ENCODE measurements around the gene CNOT9. TPM values are rescaled to one million over a fixed set of nuclear protein-coding genes. Genes with fewer than 3 reads are reported as not detected.

Gene CNOT9
- total RNA-seq, 2 donors from 2014 or later: 92.9 to 147 TPM

DNA sequence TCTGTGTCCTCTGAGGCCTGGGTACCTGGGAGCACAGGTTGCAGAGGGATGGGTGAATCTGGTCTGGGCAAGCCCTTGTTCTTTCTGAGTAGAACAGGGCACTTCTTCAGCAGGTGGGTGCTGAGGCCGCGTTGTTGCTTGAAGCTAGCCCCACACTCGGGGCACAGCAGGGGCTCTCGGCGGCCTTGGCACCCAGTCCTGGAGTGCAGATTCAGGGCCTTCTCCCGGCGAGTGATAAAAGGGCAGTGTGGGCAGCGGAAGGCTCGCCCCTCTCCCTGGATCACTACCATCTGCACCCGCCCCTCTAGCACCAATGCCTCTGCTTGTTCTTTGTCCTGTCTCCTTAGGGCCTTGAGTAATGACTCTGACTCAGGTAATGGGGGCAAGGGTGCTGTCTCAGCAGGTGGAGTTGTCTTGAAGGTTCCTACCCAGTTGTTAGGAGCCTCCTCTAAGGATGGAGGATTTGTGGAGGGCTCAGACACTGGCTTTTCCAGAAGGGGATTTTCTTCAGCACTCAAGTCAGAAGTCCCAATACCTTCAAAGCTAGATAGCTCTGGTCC lies 75.2 kb downstream of the CNOT9 start:
- Mint-ChIP-seq H3K36me3 (peaks cover 7% of the 10 kb centered on the region), H3K27me3 (no peaks in the 10 kb centered on the region), H3K4me1 (ENCODE audit: low read depth in 2 of 2) (peaks cover 0 to 4% of the 10 kb centered on the region in 2 donors), H3K9me3 (no peaks in the 10 kb centered on the region), H3K4me3 (no peak overlapping the region), H3K27ac (no peak overlapping the region)
- no peak for ATAC-seq
- no peak for DNase-seq (ENCODE audit: low spot score)

DNA sequence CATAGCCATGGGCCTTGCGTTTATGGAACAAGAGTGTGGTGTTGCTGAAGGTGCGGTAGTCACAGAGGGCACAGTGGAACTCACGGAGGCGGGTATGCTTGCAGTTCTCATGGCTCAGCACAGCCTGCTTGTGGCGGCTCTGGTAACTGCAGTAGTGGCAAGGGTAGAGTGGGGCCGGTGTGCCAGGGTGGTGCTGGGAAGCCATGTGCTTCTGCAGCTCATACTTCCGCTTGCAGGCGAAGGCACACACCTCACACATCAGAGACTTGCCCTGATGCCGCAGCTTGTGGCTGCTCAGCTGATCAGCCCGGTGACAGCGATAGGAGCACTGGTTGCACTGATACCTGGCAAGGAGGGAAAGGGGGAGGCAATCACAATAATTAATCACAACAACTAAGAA lies 76.1 kb downstream of the CNOT9 start:
- DNase-seq (ENCODE audit: low spot score): no peak
- no peaks in the 10 kb centered on the region for H3K27me3 Mint-ChIP-seq
- no peak for ATAC-seq
- peaks cover 7% of the 10 kb centered on the region for H3K36me3 Mint-ChIP-seq
- no peaks in the 10 kb centered on the region for H3K9me3 Mint-ChIP-seq
- H3K27ac Mint-ChIP-seq: no peak overlapping the region
- peaks cover 0 to 4% of the 10 kb centered on the region in 2 donors for H3K4me1 Mint-ChIP-seq (ENCODE audit: low read depth in 2 of 2)
- no peak overlapping the region for H3K4me3 Mint-ChIP-seq

DNA sequence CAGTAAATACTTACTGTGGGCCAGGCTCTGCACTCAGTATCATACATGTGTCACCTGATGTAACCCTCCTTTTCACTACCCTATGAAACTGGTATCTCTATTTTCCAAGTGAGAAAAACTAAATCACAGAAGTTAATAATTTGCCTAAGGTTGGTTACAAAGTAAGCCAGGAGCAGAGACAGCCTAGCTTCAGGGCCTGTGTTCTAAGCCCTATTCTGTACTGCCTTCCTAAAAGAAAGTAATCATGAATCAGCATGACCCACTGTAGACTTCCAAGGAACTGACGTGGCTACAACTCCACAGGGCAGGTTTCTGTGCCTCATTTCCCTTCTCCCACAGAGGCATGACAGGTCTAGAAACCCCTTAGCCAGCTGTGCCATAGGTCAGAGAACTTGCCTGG lies 76.5 kb downstream of the CNOT9 start:
- Mint-ChIP-seq H3K4me1 (ENCODE audit: low read depth in 2 of 2) (peaks cover 0 to 4% of the 10 kb centered on the region in 2 donors), H3K9me3 (no peaks in the 10 kb centered on the region), H3K4me3 (no peak overlapping the region), H3K27ac (no peak overlapping the region), H3K27me3 (no peaks in the 10 kb centered on the region), H3K36me3 (peaks cover 7% of the 10 kb centered on the region)
- no peak for ATAC-seq
- DNase-seq (ENCODE audit: low spot score): no peak

Other genes with a start within 250 kb of the CNOT9 start
- not detected for gene CATIP, start 212.0 kb upstream of the CNOT9 start, total RNA-seq
- gene SLC11A1, start 186.6 kb upstream of the CNOT9 start, total RNA-seq: under 1 TPM in 1 of 2 donors, not detected in 1; 0.11 TPM
- 100 to 1,000 TPM in 1 of 2 donors, 10 to 100 TPM in 1; 92.5 to 106 TPM for gene CTDSP1, start 169.0 kb upstream of the CNOT9 start, total RNA-seq
- gene VIL1, start 149.7 kb upstream of the CNOT9 start, total RNA-seq: under 1 TPM in 1 of 2 donors, not detected in 1; 0.10 TPM
- 10 to 100 TPM; 34.0 to 63.8 TPM for gene USP37, start 488 bp upstream of the CNOT9 start, total RNA-seq
- under 1 TPM in 1 of 2 donors, not detected in 1; 0.74 TPM for gene PLCD4, start 39.1 kb downstream of the CNOT9 start, total RNA-seq
- gene ZNF142, start 90.8 kb downstream of the CNOT9 start, total RNA-seq: 10 to 100 TPM; 51.1 to 86.6 TPM
- gene BCS1L, start 90.8 kb downstream of the CNOT9 start, total RNA-seq: 10 to 100 TPM; 54.0 to 91.3 TPM
- 10 to 100 TPM; 22.3 to 30.3 TPM for gene RNF25, start 103.2 kb downstream of the CNOT9 start, total RNA-seq
- gene STK36, start 103.2 kb downstream of the CNOT9 start, total RNA-seq: 10 to 100 TPM; 13.5 to 37.4 TPM
- gene TTLL4, start 142.0 kb downstream of the CNOT9 start, total RNA-seq: 10 to 100 TPM; 36.2 to 66.3 TPM
- under 1 TPM in 1 of 2 donors, not detected in 1; 0.24 TPM for gene CYP27A1, start 213.3 kb downstream of the CNOT9 start, total RNA-seq